Activated CD4-positive, alpha-beta T cell treated with anti-CD3 and anti-CD28 coated beads, Interleukin-2, amount 50 U/mL, for 24 hours (primary cell): Measurements from ENCODE around the gene TMEM100.

Experiments used
- DNase-seq, 2 donors: peaks; one replicate each; pipeline ENCODE4 v3.0.0-alpha.2; 2020; ENCODE audit warnings: low read depth in 1 of 2, low spot score in 1 of 2

Gene TMEM100

DNA sequence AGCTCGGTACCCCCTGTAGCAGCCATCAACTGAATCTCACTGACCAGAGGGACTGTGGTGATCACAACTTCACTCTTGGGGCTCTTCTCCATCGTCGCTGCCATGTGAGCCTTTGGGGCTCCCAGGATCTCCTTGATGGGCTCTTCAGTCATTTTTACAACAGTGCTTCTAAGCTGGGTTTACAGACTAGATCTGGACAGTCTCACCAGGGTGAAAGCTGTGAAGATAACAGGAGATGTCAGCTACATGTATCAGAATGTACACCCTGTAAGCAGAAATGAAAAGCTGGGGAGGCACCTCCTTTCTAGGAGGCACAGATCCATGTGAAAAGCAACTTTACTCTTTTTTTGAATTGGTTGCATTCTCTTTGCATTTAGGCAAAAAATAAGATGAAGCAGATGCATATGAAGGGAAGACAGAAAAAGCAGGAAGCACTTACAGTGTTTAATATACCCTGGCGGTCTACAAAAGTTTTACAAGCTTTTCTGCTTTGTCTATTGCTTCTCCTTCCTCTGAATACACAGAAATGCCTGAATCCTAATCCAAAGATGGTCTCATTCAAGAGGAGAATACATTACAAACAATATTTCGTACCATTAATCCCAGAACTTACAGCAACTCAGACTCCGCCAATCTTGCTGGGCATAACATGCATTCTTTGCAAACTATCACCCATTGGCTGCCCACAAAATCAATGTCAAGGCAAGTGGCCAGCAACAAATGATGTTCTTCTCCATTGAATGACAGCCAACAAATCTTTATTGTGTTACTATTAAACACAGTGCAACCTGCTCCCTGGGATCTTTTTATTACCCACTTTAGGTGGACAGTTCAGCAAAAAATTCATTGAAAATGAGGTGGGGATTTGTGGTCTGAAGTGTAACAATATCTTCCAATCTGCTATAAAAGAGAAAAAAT lies 1.5 kb downstream of the TMEM100 start:
- DNase-seq, result no peak

DNA sequence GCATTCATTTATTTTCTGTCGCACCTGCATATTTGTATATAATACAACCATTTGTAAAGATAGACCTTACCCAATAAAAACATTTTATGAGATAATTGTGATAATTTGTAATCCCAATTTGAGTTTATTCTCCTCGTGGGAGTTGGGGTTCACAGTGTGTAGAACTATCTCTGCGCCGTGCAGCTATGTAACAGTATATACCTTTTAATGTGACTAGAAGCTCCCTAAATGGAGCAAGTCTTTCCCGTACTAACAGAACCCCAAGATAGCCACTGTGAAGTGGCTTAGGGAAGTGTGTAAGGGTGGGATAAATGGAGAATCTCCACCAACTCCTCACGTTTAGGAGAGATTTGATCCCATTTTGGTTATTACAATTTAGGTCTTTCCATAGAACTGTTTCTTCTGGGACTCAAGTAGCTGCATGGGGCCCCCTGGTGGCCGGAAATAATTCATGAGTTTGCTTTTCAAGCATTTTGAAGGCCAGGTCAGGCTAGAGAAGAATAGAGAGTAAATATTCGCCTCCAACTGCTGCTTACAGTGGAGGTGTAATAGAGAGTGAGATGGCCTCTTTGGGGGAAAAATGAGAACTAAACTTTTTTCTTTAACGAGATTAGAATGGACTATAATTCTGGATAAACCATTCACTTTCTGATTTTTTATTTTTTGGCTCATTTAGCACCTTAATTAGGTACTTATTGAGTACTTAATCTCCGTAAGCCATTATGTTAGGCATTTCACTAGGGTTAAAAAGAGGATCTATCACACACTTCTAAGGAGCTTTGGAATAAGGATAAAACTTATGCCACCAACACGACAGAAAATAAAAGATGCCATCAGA lies 4.5 kb downstream of the TMEM100 start:
- peak; percentile 39 to 58 for DNase-seq

DNA sequence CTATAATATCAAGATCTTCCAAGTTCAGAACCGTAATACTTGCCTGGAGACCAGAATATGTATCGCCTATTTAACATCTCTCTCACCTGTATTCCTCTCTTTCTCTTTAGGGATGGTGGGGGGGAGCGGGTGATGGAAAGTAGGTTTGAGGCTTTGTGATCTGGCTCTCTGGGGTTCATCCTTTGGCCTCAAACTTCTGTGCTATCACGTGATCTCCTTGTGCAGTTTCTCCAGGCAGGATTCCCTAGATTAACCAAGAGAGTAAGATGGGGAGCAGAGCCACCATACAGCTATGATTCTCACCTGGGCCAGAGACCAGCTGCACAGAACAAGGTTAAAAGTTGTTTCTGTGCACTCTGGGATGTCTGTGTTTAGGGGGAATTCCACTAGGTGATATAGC lies 5.2 kb downstream of the TMEM100 start:
- DNase-seq, result no peak

DNA sequence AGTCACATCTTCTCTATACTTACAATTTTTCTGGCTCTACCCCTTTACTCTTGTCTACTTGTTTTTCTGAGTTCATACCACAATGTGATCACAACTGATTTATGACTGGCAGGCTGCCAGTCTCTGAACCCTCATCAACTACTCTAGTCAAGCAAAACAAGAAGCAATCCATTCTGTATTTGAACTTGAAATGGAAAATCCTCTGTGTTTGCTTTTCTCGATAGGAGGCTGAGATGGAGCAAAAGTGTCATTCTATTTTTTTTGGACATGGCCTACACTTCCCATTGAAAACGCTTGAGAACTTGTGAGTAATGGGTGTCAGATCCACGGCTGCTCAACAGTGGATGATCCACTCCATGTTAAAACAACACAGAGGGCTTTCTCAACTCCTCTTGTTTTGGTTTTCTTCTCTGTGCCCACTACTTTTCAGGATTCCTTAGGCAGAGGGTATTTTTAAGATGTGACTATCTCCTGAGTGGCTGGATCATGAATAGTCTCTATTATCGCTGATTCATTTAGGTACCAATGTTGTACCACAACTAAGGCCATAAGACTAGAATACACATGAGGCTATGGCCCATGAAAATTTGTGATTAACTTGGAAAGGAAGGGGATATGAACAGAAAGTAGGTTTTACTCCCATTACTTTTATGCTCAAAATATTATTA lies 11.7 kb downstream of the TMEM100 start:
- no peak for DNase-seq

DNA sequence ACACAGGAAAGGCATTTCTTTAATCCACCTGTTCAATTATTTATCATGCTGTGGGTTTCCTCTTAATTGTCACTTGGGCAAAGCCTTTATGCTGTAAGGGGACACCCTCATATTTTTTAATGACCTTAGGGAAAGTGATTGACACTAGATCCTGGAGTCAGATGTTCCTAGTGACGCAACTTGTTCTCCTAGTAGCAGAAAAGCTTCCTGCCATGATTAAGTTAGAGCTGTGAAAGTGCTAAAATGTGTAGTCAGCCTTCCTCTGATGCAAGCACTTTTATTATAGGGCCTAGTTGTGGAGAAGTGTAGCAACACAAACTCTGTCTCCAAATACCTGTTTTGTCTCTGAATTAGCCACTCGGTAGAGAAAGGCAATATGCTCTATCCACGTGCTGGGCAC lies 12.3 kb downstream of the TMEM100 start:
- DNase-seq, result no peak

DNA sequence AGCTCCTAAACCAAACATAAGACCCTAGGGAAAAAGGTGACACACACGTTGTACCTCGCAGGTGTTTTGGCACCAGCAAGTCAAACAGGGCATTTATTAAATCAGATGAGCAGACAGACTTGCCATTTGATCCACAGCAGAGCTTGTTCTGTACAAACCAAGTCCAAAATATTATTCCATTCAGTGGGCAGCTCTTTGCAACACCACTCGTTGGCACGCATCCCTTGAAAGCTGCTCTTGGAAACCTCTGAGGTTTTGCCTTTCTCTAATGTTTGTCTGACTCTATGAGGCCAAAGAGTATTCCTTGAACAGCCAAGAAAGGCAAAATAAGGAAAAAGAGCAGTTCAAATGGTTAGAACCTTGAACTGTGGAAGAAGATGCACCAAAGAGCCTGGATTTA lies 12.7 kb downstream of the TMEM100 start:
- DNase-seq, result no peak

DNA sequence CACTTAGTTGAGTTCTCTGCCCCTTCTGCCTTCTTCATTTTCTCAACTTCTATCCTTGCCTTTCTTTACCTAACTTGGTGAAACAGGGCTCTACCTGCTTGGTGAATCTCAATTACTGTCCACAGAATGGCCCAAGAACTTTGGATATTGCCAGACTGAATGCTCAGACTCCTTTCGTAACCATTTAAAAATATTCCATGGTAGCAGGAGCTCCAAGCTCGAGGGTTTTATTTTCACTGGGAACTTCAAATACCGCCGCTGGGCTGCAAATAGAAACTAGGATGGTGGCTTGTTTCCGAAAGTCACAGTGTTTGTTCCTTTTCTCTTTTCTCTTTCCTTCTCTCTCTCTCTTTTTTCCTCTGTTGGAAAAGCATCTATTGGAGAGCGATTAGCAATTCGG lies 13.2 kb downstream of the TMEM100 start:
- DNase-seq, result no peak

DNA sequence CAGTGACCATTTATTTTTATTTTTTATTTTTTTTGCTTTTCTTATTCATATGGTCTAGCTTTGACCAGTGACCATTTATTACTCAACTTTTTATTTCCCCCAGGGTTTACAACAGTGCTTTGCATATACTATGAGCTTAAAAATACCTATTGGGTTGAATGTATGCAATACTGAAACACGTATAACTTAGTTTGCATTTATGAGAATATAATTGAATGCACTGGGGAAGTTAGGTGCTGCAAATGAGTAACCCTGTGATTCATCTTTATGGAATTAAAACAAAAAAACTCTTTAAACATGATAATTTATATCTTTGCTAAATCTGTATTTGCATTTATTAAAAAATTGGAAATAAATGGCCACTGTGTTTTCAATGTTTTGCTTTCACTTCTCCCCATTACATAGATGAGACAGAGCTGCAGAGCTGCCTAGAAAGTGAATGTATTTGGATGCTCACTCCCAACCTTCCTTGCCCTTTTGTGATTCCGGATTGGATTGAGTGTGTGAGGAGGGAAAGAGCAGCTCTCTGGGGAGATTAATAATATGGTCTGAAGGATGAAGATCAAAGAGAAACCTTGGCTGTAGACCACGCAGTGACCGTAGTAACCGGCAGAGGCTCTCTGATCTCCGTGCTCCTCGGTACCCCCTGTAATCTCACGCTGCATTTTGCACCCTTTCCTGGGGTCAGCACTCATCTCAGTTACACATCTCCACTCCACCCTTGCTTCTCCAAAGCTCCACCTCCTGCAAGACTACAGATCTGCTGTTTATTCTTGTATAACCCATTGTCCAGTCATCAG lies 14.3 kb downstream of the TMEM100 start:
- no peak for DNase-seq

DNA sequence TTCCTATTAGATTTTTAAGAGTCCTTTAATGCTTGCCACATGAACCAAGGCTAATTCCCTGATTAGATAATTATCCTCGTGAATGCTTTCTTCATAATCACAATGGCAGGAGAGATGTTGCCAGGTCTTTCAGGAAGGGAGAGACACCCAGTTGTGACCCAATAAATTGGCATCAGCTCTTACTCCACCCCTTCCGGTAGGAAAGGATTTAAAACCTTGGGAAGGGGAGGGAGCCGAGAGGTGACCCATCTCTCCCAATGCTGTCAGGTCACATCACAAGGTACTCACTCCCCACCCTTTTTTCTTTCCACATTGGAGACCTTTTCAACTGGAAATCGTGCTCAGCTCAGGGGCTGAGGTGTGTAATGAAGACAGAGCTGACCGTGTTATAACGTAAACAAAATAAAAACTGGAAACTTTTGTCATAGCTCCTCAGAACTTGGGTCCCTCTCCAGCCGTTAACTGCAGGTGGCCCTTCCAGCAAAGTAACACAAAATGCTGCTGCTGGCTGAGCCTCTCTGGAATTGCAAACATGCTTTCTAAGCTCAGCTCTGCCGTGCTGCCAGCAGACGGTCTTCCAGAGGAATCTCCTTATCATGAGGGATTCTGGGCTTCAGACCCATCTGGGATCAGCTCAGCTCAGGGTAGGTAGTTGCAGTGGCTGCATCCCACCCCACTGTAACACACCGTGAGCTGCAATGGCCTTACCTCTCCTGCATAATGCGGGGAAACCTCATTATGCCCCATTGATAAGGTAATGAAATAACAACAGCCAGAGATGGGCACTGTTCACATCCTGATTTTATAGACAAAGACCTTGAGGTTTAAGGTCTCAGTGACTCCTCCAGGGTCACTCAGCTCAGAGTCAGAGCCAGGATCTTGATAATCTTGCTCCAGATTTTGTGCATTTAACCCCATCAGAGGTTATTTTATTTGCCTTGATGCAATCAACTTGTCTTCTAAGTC lies 15.6 kb downstream of the TMEM100 start:
- no peak for DNase-seq

DNA sequence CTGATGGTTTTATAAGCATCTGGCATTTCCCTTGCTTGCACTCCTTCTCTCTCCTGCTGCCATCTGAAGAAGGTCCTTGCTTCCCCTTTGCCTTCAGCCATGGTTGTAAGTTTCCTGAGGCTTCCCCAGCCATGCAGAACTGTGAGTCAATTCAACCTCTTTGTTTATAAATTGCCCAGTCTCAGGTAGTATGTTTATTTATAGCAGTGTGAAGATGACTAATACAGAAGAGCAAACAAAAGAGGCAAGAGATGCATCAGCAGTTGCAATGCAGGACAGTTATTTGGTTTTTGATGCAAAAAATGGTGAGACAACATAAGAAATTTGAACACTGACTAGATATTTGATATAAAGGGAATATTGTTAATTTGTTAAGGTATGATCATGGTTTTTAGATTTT lies 16.8 kb downstream of the TMEM100 start:
- DNase-seq, result no peak

DNA sequence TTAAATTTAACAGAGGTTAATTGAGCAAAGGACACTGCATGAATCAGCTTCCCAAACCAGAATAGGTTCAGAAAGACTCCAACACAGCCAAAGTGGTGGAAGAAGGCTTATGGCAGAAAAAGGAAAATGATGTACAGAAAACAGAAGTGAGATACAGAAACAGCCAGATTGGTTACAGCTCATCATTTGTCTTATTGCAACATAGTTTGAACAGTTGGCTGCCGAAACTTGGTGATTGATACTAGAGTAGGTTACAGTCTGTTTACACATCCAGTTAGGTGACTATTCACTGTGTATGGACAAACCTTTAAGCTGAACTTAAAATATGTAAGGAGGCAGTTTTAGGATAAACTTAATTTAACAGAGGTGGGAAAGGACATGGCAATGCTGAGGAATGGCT lies 18.3 kb downstream of the TMEM100 start:
- no peak for DNase-seq

DNA sequence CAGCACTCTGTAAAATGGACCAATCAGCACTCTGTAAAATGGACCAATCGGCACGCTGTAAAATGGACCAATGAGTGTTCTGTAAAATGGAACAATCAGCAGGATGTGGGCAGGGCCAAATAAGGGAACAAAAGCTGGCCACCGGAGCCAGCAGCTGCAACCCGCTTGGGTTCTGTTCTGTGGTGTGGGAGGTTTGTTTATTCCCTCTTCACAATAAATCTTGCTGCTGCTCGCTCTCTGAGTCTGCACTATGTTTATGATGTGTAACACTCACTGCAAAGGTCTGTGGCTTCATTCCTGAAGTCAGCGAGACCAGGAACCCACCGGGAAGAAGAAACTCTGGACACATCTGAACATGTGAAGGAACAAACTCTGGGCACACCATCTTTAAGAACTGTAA lies 20.5 kb downstream of the TMEM100 start:
- DNase-seq, result no peak

DNA sequence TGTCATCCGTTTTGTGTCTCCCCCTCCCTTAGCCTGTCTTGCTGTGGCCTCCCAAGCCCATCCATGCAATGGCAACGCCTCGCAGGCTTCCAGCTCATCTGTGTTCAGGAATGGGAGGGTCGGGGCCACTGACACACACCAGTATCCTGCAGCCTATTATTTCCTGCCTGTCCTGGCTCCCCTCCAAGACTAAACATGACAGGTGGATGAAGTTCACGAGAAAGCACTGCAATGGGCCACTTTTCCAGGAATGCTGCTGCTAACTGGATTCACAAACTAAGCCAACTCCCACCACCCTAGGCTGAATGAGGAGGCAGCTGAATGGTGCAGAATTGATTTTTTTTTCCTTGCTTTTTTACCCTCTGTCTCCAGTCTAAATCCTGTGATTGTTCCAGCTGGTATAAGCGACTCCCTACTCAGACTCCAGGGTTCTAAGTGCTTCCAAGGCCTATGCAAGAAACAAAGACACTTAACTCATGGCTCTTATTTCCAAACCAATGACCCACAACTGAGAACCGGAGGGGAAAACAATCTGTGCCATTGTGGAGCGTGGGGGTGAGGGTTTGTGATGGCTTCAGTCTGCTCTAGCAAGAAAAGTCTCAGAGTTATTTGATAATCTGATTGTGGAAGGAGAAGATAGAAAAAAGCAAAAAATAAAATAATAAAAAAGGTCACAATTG lies 23.3 kb downstream of the TMEM100 start:
- DNase-seq, result no peak

DNA sequence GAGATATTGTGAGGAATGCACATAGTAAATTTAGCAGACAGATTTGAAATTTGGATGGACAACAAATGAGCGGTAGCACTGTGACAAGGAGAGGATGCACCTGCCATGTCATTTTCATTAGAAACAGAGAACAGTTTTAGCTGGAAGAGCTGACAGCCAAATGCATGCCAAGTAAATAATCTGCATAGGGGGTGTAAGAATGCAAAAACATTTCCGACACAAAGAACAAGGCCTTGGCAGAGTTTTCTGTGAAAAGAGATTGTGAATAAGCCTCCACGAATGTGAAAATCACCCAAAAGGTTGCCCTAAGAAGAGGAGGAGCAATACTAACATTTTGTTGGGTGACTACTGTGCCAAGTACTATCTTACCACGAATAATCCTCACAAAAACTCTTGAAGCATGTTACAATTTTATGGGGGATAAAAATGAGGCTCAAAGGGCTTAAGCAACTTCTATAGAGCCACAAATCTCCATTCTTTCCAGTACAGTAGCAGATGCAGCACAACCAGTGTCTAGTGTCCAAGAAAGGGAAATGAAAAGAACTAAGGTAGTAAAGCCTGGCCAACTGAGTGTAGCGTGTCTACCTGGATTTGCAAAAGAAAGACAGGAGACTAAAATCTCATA lies 28.3 kb downstream of the TMEM100 start:
- DNase-seq, result no peak

DNA sequence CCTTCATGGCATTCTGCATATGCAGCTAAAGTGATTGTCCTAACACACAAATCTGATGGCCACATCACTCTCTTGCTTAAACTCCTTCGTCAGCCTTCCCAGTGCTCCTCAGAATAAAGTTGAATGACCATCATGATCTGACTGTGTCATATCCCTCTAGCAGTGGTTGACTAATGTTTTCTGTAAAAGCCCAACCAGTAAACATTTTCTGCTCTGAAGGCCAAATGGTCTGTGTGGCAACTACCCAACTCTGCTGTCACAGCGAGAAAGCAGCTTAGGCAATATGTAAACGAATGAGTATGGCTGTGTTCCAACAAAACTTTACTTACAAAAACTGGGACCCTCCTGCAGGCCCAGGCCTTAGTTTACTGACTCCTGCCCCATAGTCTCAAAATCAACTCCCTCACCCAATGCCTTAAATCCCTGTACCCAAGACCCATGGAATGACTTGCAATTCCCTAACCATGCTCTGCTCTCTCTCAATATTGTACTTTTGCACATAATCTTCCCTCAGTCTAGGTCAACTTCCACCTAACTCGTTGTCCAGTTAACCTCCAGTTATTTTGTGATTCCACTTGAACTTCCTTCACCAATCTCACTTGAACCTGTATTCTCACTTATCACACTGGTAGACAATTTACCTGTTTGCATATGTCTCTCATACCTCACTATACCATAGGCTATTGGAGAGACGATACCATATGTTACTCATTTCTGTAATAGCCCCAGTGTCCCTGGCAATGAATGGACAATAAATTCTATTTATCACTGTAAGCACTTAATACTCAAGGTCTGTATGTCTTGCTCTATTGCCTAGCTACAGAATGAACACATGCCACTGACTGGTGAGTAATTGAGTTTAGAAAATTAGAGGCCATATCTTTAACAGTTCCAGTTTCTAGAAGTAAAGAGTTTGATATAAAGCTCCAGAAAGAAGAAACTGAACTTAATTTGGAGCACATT lies 29.1 kb downstream of the TMEM100 start:
- DNase-seq, result no peak

DNA sequence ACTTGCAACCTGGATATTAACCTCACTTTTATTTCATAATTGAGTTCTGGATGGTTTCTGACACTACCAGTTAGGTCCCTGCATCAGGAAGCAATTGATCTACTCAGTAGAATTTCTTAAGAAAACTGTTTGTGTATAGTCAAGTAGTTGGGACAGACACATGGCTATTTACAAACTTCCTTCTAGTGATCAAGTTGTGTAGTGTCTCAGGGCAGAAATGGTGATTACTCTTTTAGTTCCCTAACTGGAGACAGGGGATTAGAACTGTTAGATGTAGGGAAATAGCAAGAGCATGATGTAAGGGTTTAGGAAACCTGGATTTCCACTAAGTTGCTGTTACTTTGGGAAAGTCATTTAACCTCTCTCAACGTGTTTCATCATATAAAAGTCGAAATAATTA lies 30.4 kb downstream of the TMEM100 start:
- DNase-seq, result no peak

DNA sequence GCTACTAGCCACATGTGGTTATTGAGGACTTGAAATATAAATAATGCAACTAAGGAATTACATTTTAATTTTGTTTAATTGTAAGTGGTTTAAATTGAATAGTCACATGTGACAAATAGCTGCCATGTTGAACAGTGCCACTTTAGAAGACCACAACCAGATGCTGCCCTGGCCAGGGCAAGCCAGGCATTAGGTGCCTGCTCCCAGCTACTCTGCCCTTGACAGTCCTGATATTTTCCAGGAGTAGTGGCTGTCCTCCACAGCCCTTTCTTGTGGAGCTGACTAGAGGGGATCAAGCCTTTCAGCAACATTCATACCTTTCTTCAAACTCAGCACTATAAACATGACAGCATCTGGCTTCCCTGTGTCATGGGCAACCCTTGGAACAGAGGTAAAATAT lies 31.0 kb downstream of the TMEM100 start:
- DNase-seq, result no peak

DNA sequence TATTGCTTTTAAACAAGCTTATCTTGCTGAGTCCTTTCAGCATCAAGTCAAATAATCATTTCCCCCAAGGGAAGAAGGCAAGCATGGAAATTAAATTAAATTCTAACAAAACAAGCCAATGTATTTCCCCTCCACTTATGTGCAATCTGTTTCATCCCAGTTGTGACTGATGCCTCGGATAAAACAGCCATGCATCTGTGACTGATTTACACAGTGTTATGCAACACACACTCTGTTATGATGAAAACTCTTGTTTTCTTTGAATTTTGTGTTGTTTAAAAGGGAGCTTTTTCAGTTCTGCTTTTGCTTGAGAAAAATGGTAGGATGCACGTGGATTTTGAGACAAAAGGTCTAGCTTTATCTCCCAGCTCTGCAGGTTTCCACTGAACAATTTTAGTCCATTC lies 32.6 kb downstream of the TMEM100 start:
- no peak for DNase-seq
